ENCODE results near the gene HSPA14. TPM values are rescaled to one million over a fixed set of nuclear protein-coding genes. Genes with fewer than 3 reads are reported as not detected.

HSPA14 gene
- total RNA-seq, 1 donor from 2014 or later, result 9.7 TPM

DNA sequence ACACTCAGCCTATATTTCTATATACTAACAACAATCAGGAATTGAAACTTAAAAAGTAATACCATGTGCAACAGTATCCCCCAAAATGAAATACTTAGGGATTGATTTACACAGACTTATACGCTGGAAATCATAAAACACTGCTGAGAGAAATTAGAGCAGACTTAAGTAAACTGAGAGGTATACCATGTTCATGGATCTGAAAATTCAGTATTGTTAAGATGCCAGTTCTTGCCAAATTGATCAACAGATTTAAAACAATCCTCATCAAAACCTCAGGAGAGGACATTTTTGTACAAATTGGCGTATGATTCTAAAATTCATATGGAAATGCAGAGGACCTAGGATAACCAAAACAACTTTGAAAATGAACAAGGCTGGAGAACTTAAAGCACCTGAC is 78.5 kb downstream of the HSPA14 start:
- DNase-seq (ENCODE audit: low read depth), result no peak
- Histone ChIP-seq H3K36me3 (ENCODE audit: control insufficient read depth, insufficient read depth, low read length) (no peaks in the 10 kb centered on the region), H3K4me3 (ENCODE audit: low read depth, low read length) (no peak overlapping the region), H3K27me3 (ENCODE audit: control insufficient read depth, insufficient read depth, low read length) (no peaks in the 10 kb centered on the region)
- no peak for TF ChIP-seq CTCF (IDR thresholded peaks at IDR 0.05; ENCODE audit: insufficient read depth, low read length, poor library complexity, severe bottlenecking)

DNA sequence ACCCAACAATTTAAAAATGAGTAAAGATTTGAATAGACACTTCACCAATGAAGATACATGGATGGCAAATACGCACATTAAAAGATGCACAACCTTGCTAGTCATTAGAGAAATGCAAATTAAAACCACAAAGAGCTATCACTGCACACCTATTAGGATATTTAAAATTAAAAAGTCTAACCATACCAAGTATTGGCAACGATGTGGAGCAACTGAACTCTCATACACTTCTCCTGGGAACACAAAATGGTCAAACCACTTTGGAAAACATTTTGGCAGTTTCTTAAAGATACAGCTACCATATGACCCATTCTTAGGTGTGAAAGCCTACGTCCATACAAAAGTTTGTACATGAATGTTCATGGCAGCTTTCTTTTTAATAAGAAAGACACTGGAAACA is 79.7 kb downstream of the HSPA14 start:
- no peak for TF ChIP-seq CTCF (IDR thresholded peaks at IDR 0.05; ENCODE audit: insufficient read depth, low read length, poor library complexity, severe bottlenecking)
- peaks cover 2% of the 10 kb centered on the region for H3K36me3 ChIP-seq (ENCODE audit: control insufficient read depth, insufficient read depth, low read length)
- no peak overlapping the region for H3K4me3 ChIP-seq (ENCODE audit: low read depth, low read length)
- no peak for DNase-seq (ENCODE audit: low read depth)
- H3K27me3 ChIP-seq (ENCODE audit: control insufficient read depth, insufficient read depth, low read length), result no peaks in the 10 kb centered on the region

DNA sequence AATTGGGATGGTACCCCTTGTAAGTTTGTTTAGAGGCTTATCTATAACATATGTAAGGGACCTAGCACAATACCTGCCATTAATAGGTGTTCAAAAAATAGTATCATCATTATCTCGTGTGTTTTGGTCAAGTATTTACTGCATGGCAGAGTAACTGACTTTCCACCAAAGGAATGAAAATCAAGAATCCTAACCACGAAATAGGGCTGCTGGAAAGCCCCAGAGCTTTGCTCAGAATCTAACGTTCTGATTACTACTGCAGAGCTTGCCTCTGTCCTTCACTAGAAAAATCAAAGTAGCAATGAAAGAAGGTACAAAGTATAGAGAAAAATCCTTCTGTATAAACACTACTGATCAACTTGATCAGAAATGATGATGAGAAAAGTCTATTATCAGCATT is 80.9 kb downstream of the HSPA14 start:
- no peak for TF ChIP-seq CTCF (IDR thresholded peaks at IDR 0.05; ENCODE audit: insufficient read depth, low read length, poor library complexity, severe bottlenecking)
- Histone ChIP-seq H3K36me3 (ENCODE audit: control insufficient read depth, insufficient read depth, low read length) (peaks cover 4% of the 10 kb centered on the region), H3K4me3 (ENCODE audit: low read depth, low read length) (no peak overlapping the region), H3K27me3 (ENCODE audit: control insufficient read depth, insufficient read depth, low read length) (no peaks in the 10 kb centered on the region)
- DNase-seq (ENCODE audit: low read depth), result no peak

Other genes starting within 250 kb of the HSPA14 start
- 32.8 and 33.5 TPM in 2 replicates for gene FAM107B, start 63.4 kb upstream of the HSPA14 start, total RNA-seq
- gene CDNF, start 269 bp upstream of the HSPA14 start, total RNA-seq, result 1.9 TPM in 1 of 2 replicates, not detected in the other
- gene MSANTD7, start within 50 bp of the HSPA14 start, total RNA-seq, result 12.0 and 13.4 TPM in 2 replicates
- gene SUV39H2, start 40.6 kb downstream of the HSPA14 start, total RNA-seq, result 6.9 and 11.7 TPM in 2 replicates
- 10.3 and 12.2 TPM in 2 replicates for gene DCLRE1C, start 115.8 kb downstream of the HSPA14 start, total RNA-seq
- gene MEIG1, start 121.1 kb downstream of the HSPA14 start, total RNA-seq, result 1.5 TPM in 1 of 2 replicates, not detected in the other
- 8.4 TPM in 2 replicates for gene OLAH, start 205.6 kb downstream of the HSPA14 start, total RNA-seq